Activated CD8-positive, alpha-beta memory T cell treated with anti-CD3 and anti-CD28 coated beads, Interleukin-2, amount 50 U/mL, for 48 hours (primary cell): Measurements from ENCODE around the gene SPTLC2.
"Not testable (repeated sequence)": the region's sequence is repeated elsewhere in the genome, so short reads cannot be mapped to it uniquely, and the experiment has no call there.

Experiments
- DNase-seq: peaks from one replicate; pipeline ENCODE4 v3.0.0-alpha.2; 2020

SPTLC2 gene

GRCh38 chr14:77585385-77585784 is 31.1 kb downstream of the SPTLC2 start:
- DNase-seq: no peak

- no peak for DNase-seq
These were observed 31.6 kb downstream of the SPTLC2 start for GRCh38 chr14:77584809-77585208.

GRCh38 chr14:77583657-77584056 is 32.8 kb downstream of the SPTLC2 start:
- no peak for DNase-seq

- no peak for DNase-seq
These were observed 33.9 kb downstream of the SPTLC2 start for GRCh38 chr14:77582511-77582910.

GRCh38 chr14:77580964-77581505 is 35.4 kb downstream of the SPTLC2 start:
- DNase-seq: no peak

GRCh38 chr14:77580477-77580876 is 36.0 kb downstream of the SPTLC2 start:
- no peak for DNase-seq

GRCh38 chr14:77579780-77580179 is 36.7 kb downstream of the SPTLC2 start:
- DNase-seq: no peak

- DNase-seq: no peak
These were observed 37.4 kb downstream of the SPTLC2 start for GRCh38 chr14:77579065-77579464.

GRCh38 chr14:77574446-77575115 is 41.9 kb downstream of the SPTLC2 start:
- no peak for DNase-seq

- no peak for DNase-seq
These were observed 42.5 kb downstream of the SPTLC2 start for GRCh38 chr14:77573964-77574363.

- no peak for DNase-seq
These were observed 45.6 kb downstream of the SPTLC2 start for GRCh38 chr14:77570706-77571268.

- DNase-seq: no peak
These were observed 50.5 kb downstream of the SPTLC2 start for GRCh38 chr14:77565994-77566305.

GRCh38 chr14:77565289-77565993 is 51.0 kb downstream of the SPTLC2 start:
- no peak for DNase-seq

GRCh38 chr14:77562681-77563080 is 53.8 kb downstream of the SPTLC2 start:
- DNase-seq: no peak

- no peak for DNase-seq
These were observed 54.6 kb downstream of the SPTLC2 start for GRCh38 chr14:77561881-77562280.

GRCh38 chr14:77559381-77559780 is 57.1 kb downstream of the SPTLC2 start:
- no peak for DNase-seq

- DNase-seq: no peak
These were observed 59.0 kb downstream of the SPTLC2 start for GRCh38 chr14:77557391-77557790.

GRCh38 chr14:77556946-77557345 is 59.5 kb downstream of the SPTLC2 start:
- no peak for DNase-seq

- no peak for DNase-seq
These were observed 61.4 kb downstream of the SPTLC2 start for GRCh38 chr14:77554816-77555599.

GRCh38 chr14:77554207-77554606 is 62.2 kb downstream of the SPTLC2 start:
- no peak for DNase-seq

GRCh38 chr14:77549451-77549850 is 67.0 kb downstream of the SPTLC2 start:
- DNase-seq: no peak

GRCh38 chr14:77547512-77548180 is 68.8 kb downstream of the SPTLC2 start:
- no peak for DNase-seq

GRCh38 chr14:77545171-77545570 is 71.3 kb downstream of the SPTLC2 start:
- DNase-seq: not testable (repeated sequence)
